Endodermal cell (in vitro differentiated cells): Measurements from ENCODE around the gene ITGA7. TPM values are rescaled to one million over a fixed set of nuclear protein-coding genes. Genes with fewer than 3 reads are reported as not detected.

ENCODE experiments used
- DNase-seq: peaks from one replicate; pipeline ENCODE4 v3.0.0-alpha.2; 2017
- H3K27ac ChIP-seq: 2 replicates; pipeline ENCODE4 v1.5.1; 2013; ENCODE audit warnings: mild to moderate bottlenecking, low read depth, low read length, moderate library complexity
- H3K27me3 ChIP-seq: 2 replicates; pipeline ENCODE4 v1.6.1; 2013; ENCODE audit warnings: mild to moderate bottlenecking, low read length, moderate library complexity; ENCODE audit not compliant: insufficient read depth, control insufficient read depth, poor library complexity, severe bottlenecking
- H3K36me3 ChIP-seq: 2 replicates; pipeline ENCODE4 v1.7.0; 2013; ENCODE audit warnings: mild to moderate bottlenecking, low read length, moderate library complexity; ENCODE audit not compliant: control insufficient read depth, insufficient read depth
- H3K4me1 ChIP-seq: one replicate; pipeline ENCODE4 v1.7.0; 2013; ENCODE audit warnings: low read length; ENCODE audit not compliant: control insufficient read depth, insufficient read depth
- H3K4me3 ChIP-seq: 2 replicates; pipeline ENCODE4 v1.5.1; 2013; ENCODE audit warnings: mild to moderate bottlenecking, low read length, moderate library complexity
- H3K9ac ChIP-seq: 2 replicates; pipeline ENCODE4 v1.6.1; 2013; ENCODE audit warnings: mild to moderate bottlenecking, low read length, moderate library complexity; ENCODE audit not compliant: poor library complexity, severe bottlenecking; ENCODE audit errors: extremely low read depth
- H3K9me3 ChIP-seq: 2 replicates; pipeline ENCODE4 v1.6.1; 2013; ENCODE audit warnings: mild to moderate bottlenecking, low read length, moderate library complexity; ENCODE audit not compliant: control insufficient read depth
- H3K27ac Mint-ChIP-seq: 2 replicates; pipeline ENCODE4 v1.8.0; 2020; ENCODE audit warnings: mixed read lengths
- H3K27me3 Mint-ChIP-seq: 2 replicates; pipeline ENCODE4 v1.8.0; 2021; ENCODE audit warnings: mild to moderate bottlenecking, mixed read lengths; ENCODE audit not compliant: insufficient read depth
- H3K36me3 Mint-ChIP-seq: 2 replicates; pipeline ENCODE4 v1.8.0; 2020; ENCODE audit warnings: low read depth, mixed read lengths
- H3K4me1 Mint-ChIP-seq: 2 replicates; pipeline ENCODE4 v1.8.0; 2020; ENCODE audit warnings: mixed read lengths
- H3K4me3 Mint-ChIP-seq: 2 replicates; pipeline ENCODE4 v1.8.0; 2020; ENCODE audit warnings: mild to moderate bottlenecking, moderate library complexity, mixed read lengths
- H3K9me3 Mint-ChIP-seq: 2 replicates; pipeline ENCODE4 v1.8.0; 2020; ENCODE audit warnings: mild to moderate bottlenecking, mixed read lengths
- CTCF ChIP-seq: fragments of 200-600 bp; sonication (generic); conservative IDR thresholded peaks from 2 replicates; pipeline ENCODE4 v1.5.0; 2021; ENCODE audit warnings: antibody characterized with exemption, mild to moderate bottlenecking
- WGBS, 2 experiments: methylation state at CpG; one replicate each; pipeline versions ENCODE4 v1.1.5 to v1.1.7; 2013; ENCODE audit warnings: missing lambda C conversion rate in 2 of 2, mixed read lengths in 1 of 2; ENCODE audit not compliant: insufficient coverage in 1 of 2, insufficient read length in 1 of 2; 5-methylcytosine and 5-hydroxymethylcytosine counted together
- total RNA-seq, 2 donors: library from RNA; stranded (reverse); fragmentation: NEBNext Ultra II Directional in 1 of 2; extraction: Animal tissue kit (Norgen Biotek cat#: 25700) in 1 of 2; gene quantifications; 2 replicates in 1 of 2; 3 replicates in 1 of 2; pipeline ENCODE4 v1.2.1, GENCODE V29; 2021

ITGA7 gene
- total RNA-seq, 2 donors from 2014 or later, result 106 to 122 TPM

GRCh38 chr12:55699471-55700055, 8.1 kb downstream of the ITGA7 start:
- no peak for TF ChIP-seq CTCF
- WGBS, 2 experiments, result 83 to 88% methylated on average over 1 to 5 of the region's 5 CpGs
- H3K4me3 Mint-ChIP-seq, result no peak overlapping the region
- no peak overlapping the region for H3K27ac Mint-ChIP-seq
- no peak overlapping the region for H3K27ac ChIP-seq
- H3K4me1 Mint-ChIP-seq, result no peaks in the 10 kb centered on the region
- no peaks in the 10 kb centered on the region for H3K9me3 ChIP-seq
- no peaks in the 10 kb centered on the region for H3K4me1 ChIP-seq
- H3K36me3 ChIP-seq, result no peaks in the 10 kb centered on the region
- H3K4me3 ChIP-seq, result no peak overlapping the region
- H3K27me3 ChIP-seq, result no peaks in the 10 kb centered on the region
- DNase-seq, result no peak
- H3K36me3 Mint-ChIP-seq, result peaks cover 20% of the 10 kb centered on the region
- no peaks in the 10 kb centered on the region for H3K9me3 Mint-ChIP-seq
- no peaks in the 10 kb centered on the region for H3K27me3 Mint-ChIP-seq
- H3K9ac ChIP-seq, result no peak overlapping the region

GRCh38 chr12:55698965-55699364, 8.7 kb downstream of the ITGA7 start:
- H3K9me3 ChIP-seq, result no peaks in the 10 kb centered on the region
- Mint-ChIP-seq H3K36me3 (peaks cover 25% of the 10 kb centered on the region), H3K9me3 (no peaks in the 10 kb centered on the region), H3K4me3 (no peak overlapping the region), H3K27ac (no peak overlapping the region), H3K27me3 (no peaks in the 10 kb centered on the region), H3K4me1 (no peaks in the 10 kb centered on the region)
- 100% methylated on average over 1 of the region's 1 CpG; no CpG with 5 or more reads in 1 of the 2 experiments for WGBS, 2 experiments
- DNase-seq, result no peak
- H3K4me3 ChIP-seq, result no peak overlapping the region
- no peak overlapping the region for H3K9ac ChIP-seq
- TF ChIP-seq CTCF, result no peak
- H3K36me3 ChIP-seq, result no peaks in the 10 kb centered on the region
- H3K27me3 ChIP-seq, result no peaks in the 10 kb centered on the region
- H3K27ac ChIP-seq, result no peak overlapping the region
- H3K4me1 ChIP-seq, result no peaks in the 10 kb centered on the region

- no peaks in the 10 kb centered on the region for H3K9me3 ChIP-seq
- DNase-seq, result no peak
- 80 to 91% methylated on average over 1 to 16 of the region's 16 CpGs for WGBS, 2 experiments
- H3K4me1 ChIP-seq, result no peaks in the 10 kb centered on the region
- Mint-ChIP-seq H3K27ac (no peak overlapping the region), H3K4me3 (no peak overlapping the region), H3K27me3 (no peaks in the 10 kb centered on the region), H3K4me1 (no peaks in the 10 kb centered on the region), H3K36me3 (peaks cover 27% of the 10 kb centered on the region), H3K9me3 (no peaks in the 10 kb centered on the region)
- no peak overlapping the region for H3K27ac ChIP-seq
- H3K4me3 ChIP-seq, result no peak overlapping the region
- H3K36me3 ChIP-seq, result no peaks in the 10 kb centered on the region
- H3K27me3 ChIP-seq, result no peaks in the 10 kb centered on the region
- TF ChIP-seq CTCF, result no peak
- no peak overlapping the region for H3K9ac ChIP-seq
Measured at GRCh38 chr12:55698241-55698955, 9.3 kb downstream of the ITGA7 start.
